Heart right ventricle (tissue), 16 donors: ENCODE data around the gene GTF2A1L. TPM values are rescaled to one million over a fixed set of nuclear protein-coding genes. Genes with fewer than 3 reads are reported as not detected.

ENCODE experiments used
- ATAC-seq, 8 donors: fragments of 200-7000 bp; cut with Tn5 transposase; one replicate each; pipeline ENCODE4 v1.9.1; 2020; ENCODE audit warnings: mild to moderate bottlenecking in 8 of 8, moderate library complexity in 8 of 8, moderate number of reproducible peaks in 1 of 8
- DNase-seq, 2 donors: peaks; one replicate each; pipeline ENCODE4 v3.0.0-alpha.2; 2020
- H3K27ac ChIP-seq, 10 donors: fragments of 200-600 bp; sonication (generic) in 2 of 10; one replicate each; pipeline versions ENCODE4 v1.5.0 to v1.8.0; 2020 to 2022; ENCODE audit warnings: mild to moderate bottlenecking in 3 of 10
- H3K27me3 ChIP-seq, 7 donors: fragments of 200-600 bp; one replicate each; pipeline ENCODE4 v1.8.0; 2021 to 2022; ENCODE audit warnings: mild to moderate bottlenecking in 2 of 7
- H3K36me3 ChIP-seq, 9 donors: fragments of 200-600 bp; sonication (generic) in 1 of 9; one replicate each; pipeline versions ENCODE4 v1.5.0 to v1.8.0; 2020 to 2022; ENCODE audit warnings: mild to moderate bottlenecking in 2 of 9
- H3K4me1 ChIP-seq, 9 donors: fragments of 200-600 bp; sonication (generic) in 1 of 9; one replicate each; pipeline versions ENCODE4 v1.5.0 to v1.8.0; 2020 to 2022; ENCODE audit warnings: mild to moderate bottlenecking in 4 of 9
- H3K4me3 ChIP-seq, 10 donors: fragments of 200-600 bp; sonication (generic) in 2 of 10; one replicate each; pipeline versions ENCODE4 v1.5.0 to v1.8.0; 2020 to 2022; ENCODE audit warnings: mild to moderate bottlenecking in 7 of 10, moderate library complexity in 2 of 10
- H3K9me3 ChIP-seq, 11 donors: fragments of 200-600 bp in 10 of 11; sonication (generic) in 2 of 11; one replicate each; pipeline versions ENCODE4 v1.5.0 to v1.8.0; 2013 to 2022; ENCODE audit warnings: mild to moderate bottlenecking in 2 of 11, control low read depth in 1 of 11, moderate library complexity in 1 of 11
- CTCF ChIP-seq, 9 donors: fragments of 200-600 bp; sonication (generic) in 2 of 9; IDR thresholded peaks; one replicate each; pipeline versions ENCODE4 v1.5.0 to v1.8.0; 2021 to 2022; ENCODE audit warnings: antibody characterized with exemption in 9 of 9, mild to moderate bottlenecking in 5 of 9, moderate library complexity in 1 of 9
- intact Hi-C, 10 donors: fragments of 100-400 bp; cut with DNase I; formaldehyde crosslinking; loops; one replicate each; pipeline versions ENCODE4 v1.11.1 to v1.14.2; 2022
- polyA plus RNA-seq, 2 donors: library from polyadenylated mRNA; stranded (reverse); fragments of 200-250 nt; gene quantifications; one replicate each; pipeline ENCODE4 v1.2.3, GENCODE V29; 2013
- total RNA-seq, 10 donors: library from RNA; stranded (reverse); fragmentation: NEBNext Ultra II Directional in 3 of 10; extraction: Animal tissue kit (Norgen Biotek cat#: 25700) in 3 of 10; gene quantifications; one replicate each; pipeline versions ENCODE4 v1.2.1 to v1.2.4, GENCODE V29; 2021 to 2023
- donor health status: Arrhythmogenic right ventricular cardiomyopathy.
- donor health status: ischemic (EF 13 %, LVEDD 7.1; RV severe dilation, severe dysfunction).
- donor health status: healthy with polysubstance abuse.
- donor health status: DM: no; HTN: yes; CAD: no.
- donor health status: DM: no; HTN: no; CAD: no.
- donor health status: ischemic (EF 25% LVEDD 6.9; RV normal size, moderate dysfunction).
- donor health status: ischemic (EF 25% LVEDD 5.7; RV mildly dilated, moderate dysfunction).
- donor health status: healthy.
- donor health status: DM: yes; HTN: yes; CAD: no.
- donor health status: Ischemic cardiomyopathy.
- donor health status: ischemic (EF 35%, LVEDD 5.7; RV mildly dilated, moderate dysfunction).
- donor health status: nonischemic (EF 11% LVEDD 7.7; RV severe dilation, severe dysfunction).
- donor health status: DM: yes; HTN: yes; CAD: no.
- donor health status: PGD.
- donor health status: ischemic (EF 29% LVEDD 5.4; RV normal size, mild dysfunction).
- donor health status: nonischemic (EF 23%, LVEDD 6.1; RV moderate dilation, normal function).

Gene GTF2A1L
- total and polyA plus RNA-seq, 12 donors: 0.22 to 0.43 TPM; not detected in 10

GRCh38 chr2:48728840-48729239 is 111.2 kb downstream of the GTF2A1L start:
- no peak for TF ChIP-seq CTCF (IDR thresholded peaks at IDR 0.05)
- Histone ChIP-seq H3K27me3 (no peaks in the 10 kb centered on the region), H3K4me3 (no peak overlapping the region), H3K27ac (peak overlapping the region in 3 of 10 donors; percentile 16 to 31 (median 23)), H3K4me1 (peaks cover 0 to 23% (median 3%) of the 10 kb centered on the region in 9 donors), H3K36me3 (no peaks in the 10 kb centered on the region), H3K9me3 (no peaks in the 10 kb centered on the region)
- DNase-seq (no peak), ATAC-seq (peak in 1 of 8 donors; percentile 26)
- intact Hi-C loops: loop anchor here in 2 of 10 donors (5.0 kb wide), 1 partner anchor 127 kb away; no protein-coding TSS in a partner anchor

Other genes starting within 250 kb of the GTF2A1L start
- gene PPP1R21, start 177.1 kb upstream of the GTF2A1L start, total RNA-seq: 10 to 100 TPM in 6 of 10 donors, 1 to 10 TPM in 4; 6.9 to 13.4 (median 10.4) TPM
- gene PPP1R21, start 177.1 kb upstream of the GTF2A1L start, polyA plus RNA-seq: 10 to 100 TPM in 1 of 2 donors, 1 to 10 TPM in 1; 9.9 to 24.1 TPM
- gene STON1, start 87.7 kb upstream of the GTF2A1L start, total RNA-seq: 1 to 10 TPM; 2.8 to 8.9 (median 4.5) TPM
- gene STON1, start 87.7 kb upstream of the GTF2A1L start, polyA plus RNA-seq: 1 to 10 TPM; 2.2 to 4.5 TPM
- gene LHCGR, start 137.9 kb downstream of the GTF2A1L start, total RNA-seq: 1 to 10 TPM in 2 of 10 donors, under 1 TPM in 3, not detected in 5; 0.19 to 1.7 (median 0.64) TPM
- under 1 TPM in 1 of 2 donors, not detected in 1; 0.37 TPM for gene LHCGR, start 137.9 kb downstream of the GTF2A1L start, polyA plus RNA-seq